Vagina (tissue), 2 donors: ENCODE results near the gene RAB24. TPM values are rescaled to one million over a fixed set of nuclear protein-coding genes. Genes with fewer than 3 reads are reported as not detected.

Experiments
- DNase-seq, 2 donors: peaks; one replicate each; pipeline ENCODE4 v3.0.0-alpha.2; 2017; ENCODE audit errors: extremely low spot score in 2 of 2
- H3K27ac ChIP-seq: fragments of 200-600 bp; sonication (generic); one replicate; pipeline ENCODE4 v1.5.1; 2019
- H3K27me3 ChIP-seq: fragments of 200-600 bp; sonication (generic); one replicate; pipeline ENCODE4 v1.5.1; 2019
- H3K36me3 ChIP-seq, 2 donors: fragments of 200-600 bp; sonication (generic); one replicate each; pipeline ENCODE4 v1.5.1; 2017 to 2019
- H3K4me1 ChIP-seq: fragments of 200-600 bp; sonication (generic); one replicate; pipeline ENCODE4 v1.5.1; 2019
- H3K4me3 ChIP-seq, 2 donors: fragments of 200-600 bp; sonication (generic); 1 replicate in 1 of 2; 2 replicates in 1 of 2; pipeline ENCODE4 v1.5.1; 2016 to 2019
- H3K9me3 ChIP-seq: fragments of 200-600 bp; sonication (generic); one replicate; pipeline ENCODE4 v1.5.1; 2019
- POLR2A ChIP-seq, 2 donors: fragments of 450-650 bp; IDR thresholded peaks; one replicate each; pipeline ENCODE4 v1.6.1; 2017; ENCODE audit warnings: antibody characterized with exemption in 2 of 2, mild to moderate bottlenecking in 2 of 2, moderate library complexity in 2 of 2
- POLR2AphosphoS5 ChIP-seq, 2 donors: sonication (generic); formaldehyde crosslinking; IDR thresholded peaks; one replicate each; pipeline ENCODE4 v1.9.0; 2017; ENCODE audit warnings: antibody characterized with exemption in 2 of 2, mild to moderate bottlenecking in 2 of 2, low read depth in 1 of 2; ENCODE audit not compliant: insufficient read depth in 1 of 2
- intact Hi-C: fragments of 100-400 bp; cut with DNase I; formaldehyde crosslinking; loops from one replicate; pipeline ENCODE4 v1.15.1; 2023
- total RNA-seq: library from RNA; depleted of rRNA; stranded (reverse); fragments of >200 nt; gene quantifications from one replicate; pipeline ENCODE4 v1.2.3, GENCODE V29; 2016
- TF ChIP-seq, protein P1 (sequence below), 3 experiments: fragments of 450-650 bp in 2 of 3; fragments of 200-600 bp in 1 of 3; sonication (generic) in 1 of 3; IDR thresholded peaks; one replicate each; pipeline ENCODE4 v1.5.1; 2017 to 2019; ENCODE audit warnings: antibody characterized with exemption in 3 of 3, mild to moderate bottlenecking in 2 of 3, moderate library complexity in 2 of 3

The RAB24 gene
- total RNA-seq, 1 donor from 2014 or later = 48.6 TPM

DNA sequence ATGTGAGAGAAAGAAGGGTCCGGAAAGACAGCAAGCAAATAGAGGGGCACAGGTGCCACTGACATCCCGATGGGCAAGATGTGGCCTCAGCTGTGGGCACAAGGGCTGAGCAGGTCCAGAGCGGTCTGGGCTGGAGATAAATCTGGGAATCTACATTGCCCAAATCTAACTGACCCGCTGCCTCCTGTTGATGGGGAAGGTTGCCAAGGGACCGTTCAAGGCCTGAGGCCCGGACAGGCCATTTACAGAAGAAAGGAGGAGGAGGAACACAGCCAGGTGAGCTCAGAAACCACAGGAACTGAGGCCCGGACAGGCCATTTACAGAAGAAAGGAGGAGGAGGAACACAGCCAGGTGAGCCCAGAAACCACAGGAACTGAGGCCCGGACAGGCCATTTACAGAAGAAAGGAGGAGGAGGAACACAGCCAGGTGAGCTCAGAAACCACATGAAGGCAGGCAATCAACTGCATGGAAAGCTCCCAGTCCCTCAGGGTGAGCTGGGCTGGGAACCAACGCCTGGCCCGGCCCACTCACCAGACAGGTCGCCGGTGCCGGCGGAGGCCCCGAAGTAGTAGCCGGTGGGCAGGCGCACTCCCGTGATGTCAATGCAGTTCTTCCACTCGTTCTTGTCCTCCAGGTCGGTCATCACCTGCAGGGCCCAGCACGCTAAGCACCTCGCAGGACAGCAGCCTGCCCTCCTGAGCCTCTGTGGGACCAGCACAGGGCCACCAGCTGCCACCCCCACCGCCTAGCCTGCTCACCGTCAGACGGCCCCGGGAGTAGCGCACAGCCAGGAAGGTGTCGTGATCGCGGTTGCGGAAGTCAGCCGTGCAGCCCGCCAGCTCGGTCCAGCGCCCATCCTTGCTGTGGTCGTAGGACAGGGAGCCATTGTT is 33.3 kb upstream of the RAB24 start:
- Histone ChIP-seq H3K36me3 (peaks cover 6 to 64% of the 10 kb centered on the region in 2 donors), H3K27me3 (no peaks in the 10 kb centered on the region), H3K9me3 (no peaks in the 10 kb centered on the region), H3K4me3 (no peak overlapping the region), H3K27ac (no peak overlapping the region), H3K4me1 (peaks cover 8% of the 10 kb centered on the region)
- DNase-seq = no peak
- intact Hi-C loops = no loop called here
- TF ChIP-seq POLR2A (IDR thresholded peaks at IDR 0.05) = no peak
- TF ChIP-seq, protein P1, sequence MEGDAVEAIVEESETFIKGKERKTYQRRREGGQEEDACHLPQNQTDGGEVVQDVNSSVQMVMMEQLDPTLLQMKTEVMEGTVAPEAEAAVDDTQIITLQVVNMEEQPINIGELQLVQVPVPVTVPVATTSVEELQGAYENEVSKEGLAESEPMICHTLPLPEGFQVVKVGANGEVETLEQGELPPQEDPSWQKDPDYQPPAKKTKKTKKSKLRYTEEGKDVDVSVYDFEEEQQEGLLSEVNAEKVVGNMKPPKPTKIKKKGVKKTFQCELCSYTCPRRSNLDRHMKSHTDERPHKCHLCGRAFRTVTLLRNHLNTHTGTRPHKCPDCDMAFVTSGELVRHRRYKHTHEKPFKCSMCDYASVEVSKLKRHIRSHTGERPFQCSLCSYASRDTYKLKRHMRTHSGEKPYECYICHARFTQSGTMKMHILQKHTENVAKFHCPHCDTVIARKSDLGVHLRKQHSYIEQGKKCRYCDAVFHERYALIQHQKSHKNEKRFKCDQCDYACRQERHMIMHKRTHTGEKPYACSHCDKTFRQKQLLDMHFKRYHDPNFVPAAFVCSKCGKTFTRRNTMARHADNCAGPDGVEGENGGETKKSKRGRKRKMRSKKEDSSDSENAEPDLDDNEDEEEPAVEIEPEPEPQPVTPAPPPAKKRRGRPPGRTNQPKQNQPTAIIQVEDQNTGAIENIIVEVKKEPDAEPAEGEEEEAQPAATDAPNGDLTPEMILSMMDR (IDR thresholded peaks at IDR 0.05) = no peak
- no peak for TF ChIP-seq POLR2AphosphoS5 (IDR thresholded peaks at IDR 0.05; ENCODE audit: insufficient read depth in 1 of 2, low read depth in 1 of 2)

DNA sequence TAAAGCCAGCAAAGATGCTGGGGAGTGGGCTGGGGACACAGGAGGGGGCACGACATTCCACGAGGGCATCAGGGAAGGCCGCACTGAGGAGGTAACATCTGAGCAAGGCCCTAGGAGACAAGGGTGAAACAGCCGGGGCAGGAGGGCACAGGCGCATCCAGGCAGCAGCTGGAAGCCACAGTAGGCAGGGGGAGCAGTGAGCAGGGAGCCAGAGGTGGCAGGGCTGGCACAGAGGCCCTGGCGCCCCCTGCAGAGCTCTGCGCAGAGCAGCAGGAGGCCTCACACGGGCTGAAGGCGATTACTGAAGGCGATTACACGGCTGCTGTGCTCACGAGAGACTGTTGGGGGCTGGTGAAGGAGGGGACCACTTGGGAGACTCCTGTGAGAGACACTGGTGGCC is 32.6 kb upstream of the RAB24 start:
- TF ChIP-seq POLR2A (IDR thresholded peaks at IDR 0.05) (no peak), POLR2AphosphoS5 (IDR thresholded peaks at IDR 0.05; ENCODE audit: insufficient read depth in 1 of 2, low read depth in 1 of 2) (no peak)
- TF ChIP-seq, protein P1 (IDR thresholded peaks at IDR 0.05) = no peak
- DNase-seq = no peak
- Histone ChIP-seq H3K27me3 (no peaks in the 10 kb centered on the region), H3K4me3 (no peak overlapping the region), H3K27ac (no peak overlapping the region), H3K4me1 (peaks cover 8% of the 10 kb centered on the region), H3K9me3 (no peaks in the 10 kb centered on the region), H3K36me3 (peaks cover 6 to 67% of the 10 kb centered on the region in 2 donors)
- intact Hi-C loops = no loop called here

DNA sequence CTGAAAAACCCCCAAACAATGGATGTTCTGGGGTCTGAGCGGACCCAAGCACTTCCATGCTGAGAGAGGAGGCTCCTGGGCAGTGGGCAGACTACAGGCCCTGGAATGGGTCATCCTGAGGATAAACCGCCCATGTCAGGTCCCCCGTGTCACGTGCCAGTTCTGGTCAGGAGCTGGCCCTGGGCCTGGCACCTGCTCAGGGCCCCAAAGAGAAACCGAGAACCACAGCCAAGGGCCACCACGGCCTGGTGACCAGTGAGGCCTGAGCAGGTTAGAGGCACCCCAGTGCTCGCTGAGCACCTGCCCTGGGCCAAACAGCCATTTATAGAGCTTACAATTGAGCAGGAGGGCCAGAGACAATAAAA is 32.2 kb upstream of the RAB24 start:
- Histone ChIP-seq H3K36me3 (peaks cover 6 to 70% of the 10 kb centered on the region in 2 donors), H3K27ac (no peak overlapping the region), H3K27me3 (no peaks in the 10 kb centered on the region), H3K4me3 (no peak overlapping the region), H3K9me3 (no peaks in the 10 kb centered on the region), H3K4me1 (peaks cover 8% of the 10 kb centered on the region)
- DNase-seq = no peak
- TF ChIP-seq POLR2A (IDR thresholded peaks at IDR 0.05) = no peak
- no peak for TF ChIP-seq POLR2AphosphoS5 (IDR thresholded peaks at IDR 0.05; ENCODE audit: insufficient read depth in 1 of 2, low read depth in 1 of 2)
- intact Hi-C loops = no loop called here

- peaks cover 8% of the 10 kb centered on the region for H3K4me1 ChIP-seq
- TF ChIP-seq POLR2A (IDR thresholded peaks at IDR 0.05) (no peak), POLR2AphosphoS5 (IDR thresholded peaks at IDR 0.05; ENCODE audit: insufficient read depth in 1 of 2, low read depth in 1 of 2) (no peak)
- TF ChIP-seq, protein P1 (IDR thresholded peaks at IDR 0.05) = no peak
- peaks cover 6 to 74% of the 10 kb centered on the region in 2 donors for H3K36me3 ChIP-seq
- H3K27ac ChIP-seq = no peak overlapping the region
- H3K4me3 ChIP-seq = no peak overlapping the region
- intact Hi-C loops = no loop called here
- no peaks in the 10 kb centered on the region for H3K27me3 ChIP-seq
- H3K9me3 ChIP-seq = no peaks in the 10 kb centered on the region
- DNase-seq = no peak
These were observed 31.5 kb upstream of the RAB24 start for GRCh38 chr5:177334781-177335700.

DNA sequence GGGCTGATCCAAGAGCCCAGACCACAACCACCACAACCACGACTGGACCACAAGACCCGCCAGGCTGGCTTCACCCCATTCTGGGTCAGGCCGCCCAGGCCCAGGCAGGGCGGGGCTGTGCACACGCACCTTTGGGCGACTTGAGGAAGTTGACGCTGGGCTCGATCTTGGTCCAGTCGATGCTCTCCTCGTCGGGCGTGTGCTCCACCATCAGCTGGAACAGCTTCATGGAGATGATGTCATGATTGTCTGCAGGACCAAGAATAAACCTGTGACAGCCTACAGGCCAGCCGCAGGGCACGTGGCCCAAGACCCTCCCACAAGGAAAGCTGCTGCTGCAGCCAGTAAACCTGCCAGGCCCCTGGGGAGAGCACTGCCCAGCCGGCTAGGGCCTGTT is 30.6 kb upstream of the RAB24 start:
- intact Hi-C loops = no loop called here

More for the DNA sequence above, 30.6 kb upstream of the RAB24 start:
- Histone ChIP-seq H3K36me3 (peaks cover 6 to 82% of the 10 kb centered on the region in 2 donors), H3K4me1 (peaks cover 4% of the 10 kb centered on the region), H3K9me3 (no peaks in the 10 kb centered on the region), H3K4me3 (no peak overlapping the region), H3K27ac (no peak overlapping the region), H3K27me3 (no peaks in the 10 kb centered on the region)
- TF ChIP-seq POLR2A (IDR thresholded peaks at IDR 0.05) (no peak), POLR2AphosphoS5 (IDR thresholded peaks at IDR 0.05; ENCODE audit: insufficient read depth in 1 of 2, low read depth in 1 of 2) (no peak)
- TF ChIP-seq, protein P1 (IDR thresholded peaks at IDR 0.05) = no peak
- DNase-seq = no peak
